CD4-positive, alpha-beta T cell (primary cell): Measurements from ENCODE around the gene OPTC. TPM values are rescaled to one million over a fixed set of nuclear protein-coding genes. Genes with fewer than 3 reads are reported as not detected.

Experiments used
- ATAC-seq: fragments of 200-7000 bp; cut with Tn5 transposase; one replicate; pipeline ENCODE4 v1.10.0; 2022; ENCODE audit warnings: mild to moderate bottlenecking; ENCODE audit not compliant: poor library complexity
- CTCF ChIA-PET: fragments of 350-600 bp; sonication (Branson Sonifier 250); formaldehyde crosslinking; loops from one replicate; lab custom pipeline; 2021; ENCODE audit warnings: antibody characterized with exemption, inconsistent platforms; lab: Charles Lee
- POLR2A ChIA-PET: fragments of 350-600 bp; sonication (Branson Sonifier 250); formaldehyde crosslinking; loops from one replicate; lab custom pipeline; 2021; ENCODE audit warnings: antibody characterized with exemption, inconsistent platforms; lab: Charles Lee
- DNase-seq, 14 experiments: peaks; one replicate each; pipeline ENCODE4 v3.0.0-alpha.2; 2013 to 2020; ENCODE audit warnings: mixed read lengths in 2 of 14
- H3K27ac ChIP-seq, 2 donors: one replicate each; pipeline versions ENCODE4 v1.5.1 to v1.7.0; 2013; ENCODE audit warnings: low read length in 2 of 2, low read depth in 1 of 2, mild to moderate bottlenecking in 1 of 2
- H3K27me3 ChIP-seq, 2 experiments: 1 replicate in 1 of 2; 2 replicates in 1 of 2; pipeline versions ENCODE4 v1.6.1 to v1.7.0; 2013; ENCODE audit warnings: low read length in 2 of 2, control low read depth in 1 of 2, mild to moderate bottlenecking in 1 of 2, moderate library complexity in 1 of 2; ENCODE audit not compliant: insufficient read depth in 2 of 2, control insufficient read depth in 1 of 2
- H3K36me3 ChIP-seq: one replicate; pipeline ENCODE4 v1.6.1; 2013; ENCODE audit warnings: low read length, control low read depth; ENCODE audit not compliant: insufficient read depth
- H3K4me1 ChIP-seq: one replicate; pipeline ENCODE4 v1.6.1; 2013; ENCODE audit warnings: low read length, control low read depth; ENCODE audit not compliant: insufficient read depth
- H3K4me3 ChIP-seq: one replicate; pipeline ENCODE4 v1.5.1; 2013; ENCODE audit warnings: mild to moderate bottlenecking, low read length, moderate library complexity
- H3K9me3 ChIP-seq, 2 experiments: 1 replicate in 1 of 2; 2 replicates in 1 of 2; pipeline versions ENCODE4 v1.6.1 to v1.7.0; 2013; ENCODE audit warnings: low read length in 2 of 2, mild to moderate bottlenecking in 2 of 2, control low read depth in 1 of 2, moderate library complexity in 1 of 2; ENCODE audit not compliant: control insufficient read depth in 1 of 2, insufficient read depth in 1 of 2
- H3K27ac Mint-ChIP-seq: one replicate; pipeline ENCODE4 v1.8.0; 2020; ENCODE audit warnings: mixed read lengths
- H3K27me3 Mint-ChIP-seq: one replicate; pipeline ENCODE4 v1.8.0; 2021; ENCODE audit warnings: mixed read lengths
- H3K36me3 Mint-ChIP-seq: one replicate; pipeline ENCODE4 v1.8.0; 2021; ENCODE audit warnings: low read depth, mixed read lengths
- H3K4me1 Mint-ChIP-seq: one replicate; pipeline ENCODE4 v1.8.0; 2021; ENCODE audit warnings: low read depth, mixed read lengths
- H3K4me3 Mint-ChIP-seq: one replicate; pipeline ENCODE4 v1.8.0; 2020; ENCODE audit warnings: mild to moderate bottlenecking, mixed read lengths
- H3K9me3 Mint-ChIP-seq: one replicate; pipeline ENCODE4 v1.8.0; 2020; ENCODE audit warnings: mixed read lengths
- intact Hi-C, 2 experiments: fragments of 100-400 bp; cut with DNase I in 1 of 2; cut with micrococcal nuclease in 1 of 2; formaldehyde crosslinking; loops; one replicate each; pipeline versions ENCODE4 v1.15.1 to v1.9.0; 2023 to 2025; cut with DNase I, micrococcal nuclease
- total RNA-seq, 174 experiments: library from RNA in 2 of 174; stranded (reverse) in 2 of 174; gene quantifications; one replicate each; pipeline ENCODE4 v1.2.3 and lab custom pipeline; 2021 to 2026
- TF ChIP-seq, protein P1 (sequence below): fragments of 200-600 bp; IDR thresholded peaks from one replicate; pipeline ENCODE4 v1.8.0; 2022; ENCODE audit warnings: antibody characterized with exemption, mild to moderate bottlenecking

OPTC gene
- total RNA-seq, 2 experiments from 2014 or later, result not detected

- ChIA-PET CTCF (no interaction called here), POLR2A (no interaction called here)
- Mint-ChIP-seq H3K36me3 (no peaks in the 10 kb centered on the region), H3K27ac (no peak overlapping the region), H3K4me1 (no peaks in the 10 kb centered on the region), H3K9me3 (no peaks in the 10 kb centered on the region), H3K27me3 (no peaks in the 10 kb centered on the region), H3K4me3 (no peak overlapping the region)
- intact Hi-C loops, result no loop called here
- no peak overlapping the region for H3K4me3 ChIP-seq
- no peak overlapping the region for H3K27ac ChIP-seq
- H3K4me1 ChIP-seq, result no peaks in the 10 kb centered on the region
- H3K9me3 ChIP-seq, result no peaks in the 10 kb centered on the region
- H3K36me3 ChIP-seq, result no peaks in the 10 kb centered on the region
- TF ChIP-seq, protein P1, sequence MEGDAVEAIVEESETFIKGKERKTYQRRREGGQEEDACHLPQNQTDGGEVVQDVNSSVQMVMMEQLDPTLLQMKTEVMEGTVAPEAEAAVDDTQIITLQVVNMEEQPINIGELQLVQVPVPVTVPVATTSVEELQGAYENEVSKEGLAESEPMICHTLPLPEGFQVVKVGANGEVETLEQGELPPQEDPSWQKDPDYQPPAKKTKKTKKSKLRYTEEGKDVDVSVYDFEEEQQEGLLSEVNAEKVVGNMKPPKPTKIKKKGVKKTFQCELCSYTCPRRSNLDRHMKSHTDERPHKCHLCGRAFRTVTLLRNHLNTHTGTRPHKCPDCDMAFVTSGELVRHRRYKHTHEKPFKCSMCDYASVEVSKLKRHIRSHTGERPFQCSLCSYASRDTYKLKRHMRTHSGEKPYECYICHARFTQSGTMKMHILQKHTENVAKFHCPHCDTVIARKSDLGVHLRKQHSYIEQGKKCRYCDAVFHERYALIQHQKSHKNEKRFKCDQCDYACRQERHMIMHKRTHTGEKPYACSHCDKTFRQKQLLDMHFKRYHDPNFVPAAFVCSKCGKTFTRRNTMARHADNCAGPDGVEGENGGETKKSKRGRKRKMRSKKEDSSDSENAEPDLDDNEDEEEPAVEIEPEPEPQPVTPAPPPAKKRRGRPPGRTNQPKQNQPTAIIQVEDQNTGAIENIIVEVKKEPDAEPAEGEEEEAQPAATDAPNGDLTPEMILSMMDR, result no peak
- no peak for ATAC-seq
- H3K27me3 ChIP-seq, result no peaks in the 10 kb centered on the region
- no peak for DNase-seq
Measured at GRCh38 chr1:203558064-203558760, 64.3 kb downstream of the OPTC start.

Other genes starting within 250 kb of the OPTC start
- 100 to 1,000 TPM; 802 to 849 TPM for gene BTG2, start 188.6 kb upstream of the OPTC start, total RNA-seq
- gene FMOD, start 143.0 kb upstream of the OPTC start, total RNA-seq, result not detected
- not detected for gene PRELP, start 18.3 kb upstream of the OPTC start, total RNA-seq
- gene ATP2B4, start 132.7 kb downstream of the OPTC start, total RNA-seq, result 10 to 100 TPM; 23.6 to 23.7 TPM